ENCODE results near the gene ITGB4.

Gene ITGB4

GRCh38 chr17:75749545-75750389 lies 28.5 kb downstream of the ITGB4 start:
- Mint-ChIP-seq H3K4me3 (no peak overlapping the region), H3K36me3 (ENCODE audit: low read depth) (no peaks in the 10 kb centered on the region), H3K27me3 (ENCODE audit: low read depth, poor library complexity) (peaks cover 18% of the 10 kb centered on the region), H3K27ac (no peak overlapping the region), H3K9me3 (no peaks in the 10 kb centered on the region), H3K4me1 (peaks cover 10% of the 10 kb centered on the region)
- peak; percentile 92 for DNase-seq
- TF ChIP-seq, protein P1, sequence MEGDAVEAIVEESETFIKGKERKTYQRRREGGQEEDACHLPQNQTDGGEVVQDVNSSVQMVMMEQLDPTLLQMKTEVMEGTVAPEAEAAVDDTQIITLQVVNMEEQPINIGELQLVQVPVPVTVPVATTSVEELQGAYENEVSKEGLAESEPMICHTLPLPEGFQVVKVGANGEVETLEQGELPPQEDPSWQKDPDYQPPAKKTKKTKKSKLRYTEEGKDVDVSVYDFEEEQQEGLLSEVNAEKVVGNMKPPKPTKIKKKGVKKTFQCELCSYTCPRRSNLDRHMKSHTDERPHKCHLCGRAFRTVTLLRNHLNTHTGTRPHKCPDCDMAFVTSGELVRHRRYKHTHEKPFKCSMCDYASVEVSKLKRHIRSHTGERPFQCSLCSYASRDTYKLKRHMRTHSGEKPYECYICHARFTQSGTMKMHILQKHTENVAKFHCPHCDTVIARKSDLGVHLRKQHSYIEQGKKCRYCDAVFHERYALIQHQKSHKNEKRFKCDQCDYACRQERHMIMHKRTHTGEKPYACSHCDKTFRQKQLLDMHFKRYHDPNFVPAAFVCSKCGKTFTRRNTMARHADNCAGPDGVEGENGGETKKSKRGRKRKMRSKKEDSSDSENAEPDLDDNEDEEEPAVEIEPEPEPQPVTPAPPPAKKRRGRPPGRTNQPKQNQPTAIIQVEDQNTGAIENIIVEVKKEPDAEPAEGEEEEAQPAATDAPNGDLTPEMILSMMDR (IDR thresholded peaks at IDR 0.05), result peak; percentile 96

DNA sequence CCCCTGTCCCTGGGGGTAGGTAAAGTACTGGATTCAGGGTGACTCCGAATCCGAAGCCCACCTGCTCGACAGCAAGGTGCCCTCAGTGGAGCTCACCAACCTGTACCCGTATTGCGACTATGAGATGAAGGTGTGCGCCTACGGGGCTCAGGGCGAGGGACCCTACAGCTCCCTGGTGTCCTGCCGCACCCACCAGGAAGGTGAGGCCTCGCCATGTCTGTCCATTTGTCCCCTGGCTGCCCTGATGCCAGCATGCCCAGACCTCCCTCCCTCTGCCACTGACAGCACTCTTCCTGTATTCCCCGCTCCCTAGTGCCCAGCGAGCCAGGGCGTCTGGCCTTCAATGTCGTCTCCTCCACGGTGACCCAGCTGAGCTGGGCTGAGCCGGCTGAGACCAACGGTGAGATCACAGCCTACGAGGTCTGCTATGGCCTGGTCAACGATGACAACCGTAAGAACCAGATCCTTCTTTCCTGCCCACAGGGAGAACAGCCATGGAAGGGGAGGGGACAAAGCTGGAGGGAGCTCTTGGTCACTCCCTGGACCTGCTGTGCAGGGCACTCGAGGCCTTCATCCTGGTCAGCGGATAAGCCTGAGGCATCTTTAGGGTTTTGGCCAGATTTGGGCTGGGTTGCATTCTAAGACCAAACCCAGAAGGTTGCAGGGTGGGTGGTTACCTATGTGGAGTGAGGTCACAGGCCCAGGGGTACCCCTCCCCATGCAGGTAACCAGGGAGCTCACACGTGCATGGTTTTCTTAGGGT lies 29.6 kb downstream of the ITGB4 start:
- H3K4me3 Mint-ChIP-seq, result no peak overlapping the region
- H3K9me3 Mint-ChIP-seq, result no peaks in the 10 kb centered on the region

DNA sequence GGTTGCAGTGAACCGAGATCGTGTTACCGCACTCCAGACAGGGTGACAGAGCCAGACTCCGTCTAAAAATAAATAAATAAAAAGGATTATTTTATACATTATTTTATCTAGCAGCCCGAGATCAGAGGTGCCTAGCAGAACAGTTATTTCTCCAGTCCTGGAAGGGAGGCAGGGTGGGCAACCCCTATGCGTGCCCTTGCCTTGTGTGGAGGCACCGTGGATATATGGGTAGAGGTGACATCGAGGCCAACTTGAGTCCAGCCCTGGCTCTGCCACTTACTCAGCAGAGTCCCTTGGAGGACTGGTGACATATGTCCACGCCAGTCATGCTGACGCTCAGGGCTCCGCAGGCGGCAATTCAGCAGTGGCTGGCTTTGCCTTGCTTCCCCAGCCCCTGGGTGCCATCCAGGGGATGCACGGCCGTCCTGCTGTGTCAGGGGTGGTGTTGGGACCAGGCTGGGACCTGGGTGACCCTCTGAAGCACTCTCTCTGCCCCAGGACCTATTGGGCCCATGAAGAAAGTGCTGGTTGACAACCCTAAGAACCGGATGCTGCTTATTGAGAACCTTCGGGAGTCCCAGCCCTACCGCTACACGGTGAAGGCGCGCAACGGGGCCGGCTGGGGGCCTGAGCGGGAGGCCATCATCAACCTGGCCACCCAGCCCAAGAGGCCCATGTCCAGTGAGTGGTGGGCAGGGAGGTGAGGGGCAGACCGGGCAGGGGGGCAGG lies 30.6 kb downstream of the ITGB4 start:
- peaks cover 18% of the 10 kb centered on the region for H3K27me3 Mint-ChIP-seq (ENCODE audit: low read depth, poor library complexity)
- DNase-seq, result no peak
- H3K4me3 Mint-ChIP-seq, result no peak overlapping the region
- no peaks in the 10 kb centered on the region for H3K9me3 Mint-ChIP-seq
- no peaks in the 10 kb centered on the region for H3K36me3 Mint-ChIP-seq (ENCODE audit: low read depth)
- TF ChIP-seq, protein P1 (IDR thresholded peaks at IDR 0.05), result no peak
- H3K4me1 Mint-ChIP-seq, result peaks cover 18% of the 10 kb centered on the region
- H3K27ac Mint-ChIP-seq, result no peak overlapping the region

More for the DNA sequence above, 29.6 kb downstream of the ITGB4 start:
- Mint-ChIP-seq H3K36me3 (ENCODE audit: low read depth) (no peaks in the 10 kb centered on the region), H3K27ac (no peak overlapping the region), H3K4me1 (peaks cover 15% of the 10 kb centered on the region), H3K27me3 (ENCODE audit: low read depth, poor library complexity) (peaks cover 18% of the 10 kb centered on the region)
- TF ChIP-seq, protein P1 (IDR thresholded peaks at IDR 0.05), result no peak
- no peak for DNase-seq

DNA sequence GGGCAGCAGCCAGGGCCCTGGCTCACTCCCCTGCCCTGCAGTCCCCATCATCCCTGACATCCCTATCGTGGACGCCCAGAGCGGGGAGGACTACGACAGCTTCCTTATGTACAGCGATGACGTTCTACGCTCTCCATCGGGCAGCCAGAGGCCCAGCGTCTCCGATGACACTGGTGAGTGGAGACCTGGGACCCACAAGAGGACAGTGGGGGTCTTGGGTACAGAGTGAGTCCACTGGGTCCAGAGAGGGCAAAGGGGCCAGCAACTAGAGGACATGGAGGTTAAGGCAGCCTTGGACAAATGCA lies 31.1 kb downstream of the ITGB4 start:
- peaks cover 18% of the 10 kb centered on the region for H3K27me3 Mint-ChIP-seq (ENCODE audit: low read depth, poor library complexity)

DNA sequence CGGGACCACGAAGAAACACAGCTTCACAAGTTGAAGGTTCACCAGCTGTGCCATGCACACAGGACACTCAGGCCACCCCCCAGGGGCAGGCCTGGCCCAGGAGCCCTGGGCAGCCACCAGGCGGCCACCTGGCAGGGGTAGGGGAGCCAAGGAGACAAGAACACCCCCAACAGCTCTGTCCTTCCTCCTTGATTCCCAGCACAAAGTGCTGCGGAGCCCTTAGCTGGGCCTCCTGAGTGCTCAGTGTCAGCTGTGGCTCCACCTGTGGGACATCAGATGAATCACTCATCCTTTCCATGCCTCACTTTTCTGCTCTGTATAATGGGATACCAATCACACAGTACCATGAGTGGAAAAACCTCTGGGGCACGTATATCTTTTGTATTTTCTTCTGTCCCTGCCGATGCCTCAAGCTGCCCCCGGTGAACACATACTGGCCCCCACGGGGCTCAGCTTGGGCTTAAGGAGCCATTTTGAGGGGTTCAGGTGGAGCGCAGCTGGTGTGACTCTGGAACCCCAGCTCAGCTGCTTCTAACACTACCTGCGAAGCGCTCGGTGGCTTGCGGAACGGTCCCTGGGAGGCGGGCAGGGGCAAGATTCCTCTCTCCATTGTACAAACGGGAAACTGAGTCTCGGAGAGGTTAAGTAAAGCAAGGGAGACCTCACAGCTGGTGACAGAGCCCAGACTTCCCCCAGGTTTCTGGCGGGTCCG lies 31.7 kb downstream of the ITGB4 start:
- Mint-ChIP-seq H3K9me3 (no peaks in the 10 kb centered on the region), H3K4me1 (peaks cover 13% of the 10 kb centered on the region), H3K27me3 (ENCODE audit: low read depth, poor library complexity) (peaks cover 13% of the 10 kb centered on the region), H3K36me3 (ENCODE audit: low read depth) (no peaks in the 10 kb centered on the region), H3K4me3 (peak overlapping the region; percentile 25), H3K27ac (no peak overlapping the region)
- TF ChIP-seq, protein P1 (IDR thresholded peaks at IDR 0.05), result no peak
- no peak for DNase-seq

More for the DNA sequence above, 31.1 kb downstream of the ITGB4 start:
- peak overlapping the region; percentile 54 for H3K27ac Mint-ChIP-seq
- TF ChIP-seq, protein P1 (IDR thresholded peaks at IDR 0.05), result no peak
- H3K4me1 Mint-ChIP-seq, result peaks cover 18% of the 10 kb centered on the region
- no peak for DNase-seq
- H3K9me3 Mint-ChIP-seq, result no peaks in the 10 kb centered on the region
- no peak overlapping the region for H3K4me3 Mint-ChIP-seq
- H3K36me3 Mint-ChIP-seq (ENCODE audit: low read depth), result no peaks in the 10 kb centered on the region
